Lung (tissue), 12 donors: ENCODE results near the gene RNF19B. TPM values are rescaled to one million over a fixed set of nuclear protein-coding genes. Genes with fewer than 3 reads are reported as not detected.
"Not testable (repeated sequence)": the region's sequence is repeated elsewhere in the genome, so short reads cannot be mapped to it uniquely, and the experiment has no call there.

Source experiments
- ATAC-seq: fragments of 200-7000 bp; cut with Tn5 transposase; one replicate; pipeline ENCODE4 v1.9.1; 2020; ENCODE audit warnings: moderate number of reproducible peaks; ENCODE audit not compliant: insufficient read depth, low FRiP score
- DNase-seq, 3 donors: peaks; one replicate each; pipeline ENCODE4 v3.0.0-alpha.2; 2013 to 2017
- H3K27ac ChIP-seq, 2 donors: one replicate each; pipeline ENCODE4 v1.5.1; 2013; ENCODE audit warnings: mild to moderate bottlenecking in 2 of 2, moderate library complexity in 2 of 2, control low read depth in 1 of 2, inconsistent platforms in 1 of 2, low read depth in 1 of 2, low read length in 1 of 2
- H3K27me3 ChIP-seq, 3 donors: one replicate each; pipeline ENCODE4 v1.5.1; 2013; ENCODE audit warnings: low read length in 2 of 3; ENCODE audit not compliant: control insufficient read depth in 3 of 3, insufficient read depth in 3 of 3
- H3K36me3 ChIP-seq, 4 donors: one replicate each; pipeline ENCODE4 v1.5.1; 2013; ENCODE audit warnings: low read length in 4 of 4, mild to moderate bottlenecking in 1 of 4, moderate library complexity in 1 of 4; ENCODE audit not compliant: control insufficient read depth in 4 of 4, insufficient read depth in 4 of 4
- H3K4me1 ChIP-seq, 5 donors: one replicate each; pipeline ENCODE4 v1.5.1; 2013; ENCODE audit warnings: low read length in 5 of 5, mild to moderate bottlenecking in 2 of 5, moderate library complexity in 1 of 5; ENCODE audit not compliant: control insufficient read depth in 5 of 5, insufficient read depth in 5 of 5
- H3K4me3 ChIP-seq: one replicate; pipeline ENCODE4 v1.5.1; 2013; ENCODE audit warnings: mild to moderate bottlenecking, control low read depth, moderate library complexity
- H3K9ac ChIP-seq, 2 donors: one replicate each; pipeline ENCODE4 v1.5.1; 2013; ENCODE audit warnings: low read length in 2 of 2, control low read depth in 1 of 2; ENCODE audit not compliant: insufficient read depth in 1 of 2
- H3K9me3 ChIP-seq, 4 donors: one replicate each; pipeline ENCODE4 v1.5.1; 2013; ENCODE audit warnings: low read length in 3 of 4, mild to moderate bottlenecking in 1 of 4, moderate library complexity in 1 of 4; ENCODE audit not compliant: control insufficient read depth in 4 of 4, insufficient read depth in 3 of 4
- WGBS, 2 donors: extraction: QIAGEN DNeasy Blood & Tissue Kit; methylation state at CpG; one replicate each; pipeline ENCODE4 v1.1.7; 2013; 5-methylcytosine and 5-hydroxymethylcytosine counted together
- polyA plus RNA-seq, 2 donors: library from polyadenylated mRNA; stranded (reverse); fragments of 200-250 nt; gene quantifications; one replicate each; pipeline ENCODE4 v1.2.1, GENCODE V29; 2013
- total RNA-seq, 2 donors: library from RNA; depleted of rRNA in 1 of 2; stranded (reverse); fragments of >200 nt in 1 of 2; gene quantifications; one replicate each; pipeline ENCODE4 v1.2.1, GENCODE V29; 2014 to 2021
- TF ChIP-seq, protein P1 (sequence below): IDR thresholded peaks from 2 replicates; pipeline ENCODE4 v1.5.1; 2012; ENCODE audit warnings: mild to moderate bottlenecking; ENCODE audit errors: control extremely low read depth, extremely low read depth
- donor health status: control.
- donor health status: control.
- donor health status: Bipolar disorder and iron deficiency.
- donor health status: healthy.
- donor health status: DM: yes; HTN: yes; CAD: no.

RNF19B gene
- total and polyA plus RNA-seq, 4 donors, result 5.1 to 65.9 (median 26.8) TPM

DNA sequence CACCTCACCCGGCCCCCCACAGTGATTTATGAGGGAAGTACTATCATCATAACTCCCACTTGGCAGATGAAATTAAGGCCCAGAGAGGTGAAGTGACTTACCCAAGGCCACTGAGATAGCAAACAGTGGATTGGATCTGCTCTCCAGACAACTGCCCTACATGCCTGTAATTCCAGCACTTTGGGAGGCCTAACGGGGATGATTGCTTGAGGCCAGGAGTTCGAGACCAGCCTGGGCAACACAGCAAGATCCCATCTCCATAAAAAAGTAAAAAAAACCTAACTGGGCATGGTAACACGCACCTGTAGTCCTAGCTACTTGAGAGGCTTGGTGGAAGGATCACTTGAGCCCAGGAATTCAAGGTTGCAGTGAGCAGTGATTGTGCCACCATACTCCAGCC, 14.2 kb upstream of the RNF19B start:
- TF ChIP-seq, protein P1, sequence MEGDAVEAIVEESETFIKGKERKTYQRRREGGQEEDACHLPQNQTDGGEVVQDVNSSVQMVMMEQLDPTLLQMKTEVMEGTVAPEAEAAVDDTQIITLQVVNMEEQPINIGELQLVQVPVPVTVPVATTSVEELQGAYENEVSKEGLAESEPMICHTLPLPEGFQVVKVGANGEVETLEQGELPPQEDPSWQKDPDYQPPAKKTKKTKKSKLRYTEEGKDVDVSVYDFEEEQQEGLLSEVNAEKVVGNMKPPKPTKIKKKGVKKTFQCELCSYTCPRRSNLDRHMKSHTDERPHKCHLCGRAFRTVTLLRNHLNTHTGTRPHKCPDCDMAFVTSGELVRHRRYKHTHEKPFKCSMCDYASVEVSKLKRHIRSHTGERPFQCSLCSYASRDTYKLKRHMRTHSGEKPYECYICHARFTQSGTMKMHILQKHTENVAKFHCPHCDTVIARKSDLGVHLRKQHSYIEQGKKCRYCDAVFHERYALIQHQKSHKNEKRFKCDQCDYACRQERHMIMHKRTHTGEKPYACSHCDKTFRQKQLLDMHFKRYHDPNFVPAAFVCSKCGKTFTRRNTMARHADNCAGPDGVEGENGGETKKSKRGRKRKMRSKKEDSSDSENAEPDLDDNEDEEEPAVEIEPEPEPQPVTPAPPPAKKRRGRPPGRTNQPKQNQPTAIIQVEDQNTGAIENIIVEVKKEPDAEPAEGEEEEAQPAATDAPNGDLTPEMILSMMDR, result no peak

DNA sequence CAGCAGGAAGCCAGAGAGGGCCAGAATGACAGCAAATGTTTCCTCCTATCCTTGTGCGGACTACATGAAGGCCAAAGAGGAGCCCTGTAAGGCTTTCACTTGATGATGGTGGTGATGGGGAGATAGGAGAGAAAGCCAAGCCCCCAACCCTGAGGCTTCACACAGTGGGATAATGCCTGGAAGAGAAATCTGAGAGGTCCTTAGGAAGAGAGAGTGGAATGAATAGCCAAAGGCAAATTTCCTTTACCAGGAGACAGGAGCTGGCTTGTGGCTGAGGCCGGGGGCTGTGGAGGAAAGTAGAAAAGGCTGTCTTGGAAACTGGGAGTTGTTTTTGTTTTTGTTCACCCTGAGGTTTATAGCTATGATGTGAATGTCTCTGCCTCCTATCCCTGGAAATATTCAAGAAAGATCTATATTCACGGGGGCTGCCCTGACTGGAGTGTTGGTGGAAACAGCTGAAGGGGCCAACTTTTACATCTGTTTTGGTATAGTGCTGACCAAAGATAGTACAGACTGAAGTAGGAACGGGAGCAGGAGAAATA, 13.0 kb upstream of the RNF19B start:
- WGBS, 2 donors, result 81 to 84% methylated on average over 4 of the region's 4 CpGs
- no peaks in the 10 kb centered on the region for H3K36me3 ChIP-seq
- TF ChIP-seq, protein P1, result no peak
- ATAC-seq (no peak), DNase-seq (no peak)
- H3K9ac ChIP-seq, result no peak overlapping the region
- peak overlapping the region in 1 of 2 donors; percentile 27 for H3K27ac ChIP-seq
- H3K4me1 ChIP-seq, result peaks cover 0 to 9% (median 4%) of the 10 kb centered on the region in 5 donors
- no peak overlapping the region for H3K4me3 ChIP-seq
- H3K27me3 ChIP-seq, result peaks cover 0 to 1% (median 0%) of the 10 kb centered on the region in 3 donors
- H3K9me3 ChIP-seq, result no peaks in the 10 kb centered on the region

More for the DNA sequence above, 14.2 kb upstream of the RNF19B start:
- ATAC-seq (no peak), DNase-seq (no peak)
- H3K9me3 ChIP-seq, result no peaks in the 10 kb centered on the region
- no peaks in the 10 kb centered on the region for H3K36me3 ChIP-seq
- no peaks in the 10 kb centered on the region for H3K27me3 ChIP-seq
- no peak overlapping the region for H3K9ac ChIP-seq
- H3K4me3 ChIP-seq, result no peak overlapping the region
- peaks cover 0 to 11% (median 3%) of the 10 kb centered on the region in 5 donors for H3K4me1 ChIP-seq
- WGBS, 2 donors, result 89 to 92% methylated on average over 4 of the region's 4 CpGs
- H3K27ac ChIP-seq, result no peak overlapping the region

DNA sequence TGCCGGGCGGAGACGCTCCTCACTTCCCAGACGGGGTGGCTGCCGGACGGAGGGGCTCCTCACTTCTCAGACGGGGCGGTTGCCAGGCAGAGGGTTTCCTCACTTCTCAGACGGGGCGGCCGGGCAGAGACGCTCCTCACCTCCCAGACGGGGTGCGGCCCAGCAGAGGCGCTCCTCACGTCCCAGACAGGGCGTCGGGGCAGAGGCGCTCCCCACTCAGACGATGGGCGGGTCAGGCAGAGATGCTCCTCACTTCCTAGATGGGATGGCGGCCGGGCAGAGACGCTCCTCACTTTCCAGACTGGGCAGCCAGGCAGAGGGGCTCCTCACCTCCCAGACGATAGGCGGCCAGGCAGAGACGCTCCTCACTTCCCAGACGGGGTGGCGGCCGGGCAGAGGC, 10.4 kb upstream of the RNF19B start:
- H3K4me1 ChIP-seq, H3K27ac ChIP-seq, H3K4me3 ChIP-seq, H3K36me3 ChIP-seq, ATAC-seq, H3K9ac ChIP-seq, DNase-seq, H3K9me3 ChIP-seq: not testable (repeated sequence)
- 97 to 99% methylated on average over 22 of the region's 30 CpGs for WGBS, 2 donors
- H3K27me3 ChIP-seq, result peaks cover 0 to 15% (median 2%) of the 10 kb centered on the region in 3 donors

DNA sequence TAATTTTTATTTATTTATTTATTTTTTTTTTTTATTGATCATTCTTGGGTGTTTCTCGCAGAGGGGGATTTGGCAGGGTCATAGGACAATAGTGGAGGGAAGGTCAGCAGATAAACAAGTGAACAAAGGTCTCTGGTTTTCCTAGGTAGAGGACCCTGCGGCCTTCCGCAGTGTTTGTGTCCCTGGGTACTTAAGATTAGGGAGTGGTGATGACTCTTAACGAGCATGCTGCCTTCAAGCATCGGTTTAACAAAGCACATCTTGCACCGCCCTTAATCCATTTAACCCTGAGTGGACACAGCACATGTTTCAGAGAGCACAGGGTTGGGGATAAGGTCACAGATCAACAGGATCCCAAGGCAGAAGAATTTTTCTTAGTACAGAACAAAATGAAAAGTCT, 8.8 kb upstream of the RNF19B start:
- ATAC-seq, H3K9ac ChIP-seq: not testable (repeated sequence)

More for the DNA sequence above, 8.8 kb upstream of the RNF19B start:
- H3K27me3 ChIP-seq, result peaks cover 0 to 17% (median 2%) of the 10 kb centered on the region in 3 donors
- not testable (repeated sequence) for H3K36me3 ChIP-seq, H3K27ac ChIP-seq, DNase-seq, H3K4me3 ChIP-seq, H3K9me3 ChIP-seq, H3K4me1 ChIP-seq
- 46 to 55% methylated on average over 3 to 4 of the region's 6 CpGs for WGBS, 2 donors
